Middle frontal gyrus (tissue), 1 donor: ENCODE measurements around the gene NEAT1.
"Not testable (repeated sequence)": the region's sequence is repeated elsewhere in the genome, so short reads cannot be mapped to it uniquely, and the experiment has no call there.

ENCODE experiments used
- DNase-seq: peaks from one replicate; pipeline ENCODE4 v3.0.0-alpha.2; 2015; ENCODE audit warnings: low spot score; ENCODE audit errors: extremely low spot score

Gene NEAT1

DNA sequence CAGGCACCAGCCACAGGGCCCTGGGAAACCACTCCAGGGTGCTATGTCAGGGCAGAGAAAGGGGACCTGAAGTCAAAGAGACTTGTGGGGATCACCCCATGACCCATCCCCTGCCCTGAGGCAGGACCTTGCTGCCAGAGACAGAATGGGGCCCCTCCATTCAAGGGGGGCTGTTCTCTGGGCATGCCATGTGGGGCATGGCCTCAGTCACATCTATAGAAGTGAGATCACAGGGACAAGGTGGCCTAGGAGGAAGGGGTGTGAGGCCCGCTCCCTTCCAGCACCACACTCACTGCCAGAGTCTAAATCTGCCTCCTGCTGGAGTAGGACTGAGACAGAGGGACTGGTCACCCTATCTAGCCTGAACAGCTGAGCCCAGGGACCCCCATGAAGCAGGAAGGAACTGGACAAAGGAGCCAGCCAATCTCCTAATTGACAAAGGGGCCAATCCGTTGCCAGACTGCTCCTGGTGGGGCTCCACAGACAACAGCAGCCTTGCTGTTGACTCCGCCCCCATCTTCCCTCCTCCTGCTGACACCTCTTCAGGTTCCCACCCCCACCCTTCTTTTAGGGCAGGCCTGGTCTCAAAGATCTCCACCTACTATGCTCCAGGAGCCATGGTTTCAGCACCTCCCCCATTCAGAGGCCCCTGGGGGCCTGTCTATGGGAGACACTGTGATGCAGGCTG, 26.0 kb downstream of the NEAT1 start:
- DNase-seq: no peak

DNA sequence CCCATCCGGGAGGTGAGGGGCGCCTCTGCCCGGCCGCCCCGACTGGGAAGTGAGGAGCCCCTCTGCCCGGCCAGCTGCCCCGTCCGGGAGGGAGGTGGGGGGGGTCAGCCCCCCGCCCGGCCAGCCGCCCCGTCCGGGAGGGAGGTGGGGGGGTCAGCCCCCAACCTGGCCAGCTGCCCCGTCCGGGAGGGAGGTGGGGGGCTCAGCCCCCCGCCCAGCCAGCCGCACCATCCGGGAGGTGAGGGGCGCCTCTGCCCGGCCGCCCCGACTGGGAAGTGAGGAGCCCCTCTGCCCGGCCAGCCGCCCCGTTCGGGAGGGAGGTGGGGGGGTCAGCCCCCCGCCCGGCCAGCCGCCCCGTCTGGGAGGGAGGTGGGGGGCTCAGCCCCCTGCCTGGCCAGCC, 28.7 kb downstream of the NEAT1 start:
- not testable (repeated sequence) for DNase-seq

DNA sequence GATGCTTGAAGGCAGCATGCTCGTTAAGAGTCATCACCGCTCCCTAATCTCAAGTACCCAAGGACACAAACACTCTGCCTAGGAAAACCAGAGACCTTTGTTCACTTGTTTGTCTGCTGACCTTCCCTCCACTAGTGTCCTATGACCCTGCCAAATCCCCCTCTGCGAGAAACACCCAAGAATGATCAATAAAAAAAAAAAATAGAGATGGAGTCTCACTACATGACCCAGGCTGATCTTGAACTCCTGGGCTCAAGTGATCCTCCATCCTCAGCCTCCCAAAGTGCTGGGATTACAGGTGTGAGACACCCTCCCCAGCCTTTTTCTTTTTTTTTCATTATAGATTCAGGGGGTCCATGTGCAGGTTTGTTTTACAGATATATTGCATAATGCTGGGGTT, 29.7 kb downstream of the NEAT1 start:
- not testable (repeated sequence) for DNase-seq

DNA sequence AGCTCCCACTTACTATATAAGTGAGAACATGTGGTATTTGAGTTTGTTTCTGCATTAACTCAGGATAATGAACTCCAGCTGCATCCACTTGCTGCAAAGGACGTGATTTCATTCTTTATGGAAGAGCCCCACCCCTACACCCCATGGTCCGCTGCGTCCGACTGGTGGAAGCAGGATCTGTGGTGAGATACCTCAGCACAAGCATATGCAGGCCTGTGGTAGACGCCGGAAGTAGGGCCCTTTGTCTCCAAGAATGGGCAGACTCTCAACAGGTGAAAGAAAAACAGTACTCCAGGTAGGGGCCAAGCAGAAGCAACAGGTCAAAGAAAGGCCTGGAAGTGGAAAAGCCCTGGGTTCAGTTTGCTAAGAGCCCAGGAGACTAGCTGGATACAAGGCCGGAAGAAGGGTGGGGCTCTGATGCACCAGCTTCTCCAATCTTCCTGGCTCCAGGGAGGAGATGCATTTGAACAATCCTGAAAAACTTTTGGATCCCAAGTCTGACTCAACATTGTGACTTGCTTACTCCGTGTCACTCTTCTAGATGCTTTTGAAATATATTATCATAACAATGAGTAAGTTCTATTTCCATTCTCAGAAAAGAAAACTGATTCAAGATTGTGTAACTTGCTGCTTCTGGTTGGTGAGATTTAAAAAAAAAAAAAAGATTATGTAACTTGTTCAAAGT, 30.4 kb downstream of the NEAT1 start:
- no peak for DNase-seq

DNA sequence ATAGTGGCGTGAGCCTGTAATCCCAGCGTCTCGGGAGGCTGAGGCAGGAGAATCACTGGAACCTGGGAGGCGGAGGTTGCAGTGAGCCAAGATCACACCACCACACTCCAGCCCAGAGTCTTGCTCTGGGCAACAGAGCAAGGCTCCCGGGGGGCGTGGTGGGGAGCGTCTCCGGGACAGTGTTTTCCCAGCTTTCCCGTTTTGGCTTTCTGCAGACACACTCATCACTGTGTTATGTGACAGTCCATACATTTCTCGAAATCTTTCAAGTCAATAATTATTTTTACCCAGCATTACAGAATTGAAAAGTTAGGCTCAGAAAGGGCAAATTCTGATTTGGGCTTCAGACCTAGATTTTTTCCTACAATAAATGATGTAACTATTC, 31.7 kb downstream of the NEAT1 start:
- DNase-seq: no peak

DNA sequence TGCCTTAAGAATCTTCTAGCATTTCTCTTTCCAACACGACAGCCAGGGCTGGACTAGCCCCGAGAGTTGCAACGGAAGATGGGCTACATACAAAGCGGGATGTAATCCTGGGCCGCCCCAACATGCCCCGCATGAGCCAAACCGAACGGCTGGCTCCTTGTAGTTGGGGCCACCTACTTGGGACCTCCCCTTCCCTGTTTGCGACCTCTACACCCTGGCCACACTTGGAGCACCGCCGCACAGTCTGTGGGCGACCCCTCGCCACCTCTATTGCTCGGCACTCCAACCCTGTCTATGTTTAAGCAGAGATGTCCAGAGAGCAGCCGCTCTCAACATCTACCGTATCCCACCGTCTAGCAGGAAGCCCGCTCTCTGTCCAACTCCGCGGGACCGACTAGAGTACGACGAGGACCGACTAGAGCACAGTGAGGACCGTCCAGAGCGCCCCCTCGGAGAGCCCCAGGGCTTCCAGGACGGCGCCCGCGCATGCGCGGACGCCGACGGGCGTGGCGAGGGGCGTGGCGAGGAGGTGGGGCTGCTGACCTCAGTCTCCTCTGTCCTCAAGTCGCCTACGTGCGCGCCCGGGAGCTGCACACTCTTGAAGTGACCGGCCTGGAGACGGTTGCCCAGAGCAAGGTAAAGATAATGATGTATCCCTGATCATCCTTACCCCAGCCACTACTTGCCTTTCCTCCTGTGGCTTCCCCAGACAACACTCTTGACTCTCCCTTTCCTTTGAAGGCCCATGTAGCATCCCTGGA, 32.3 kb downstream of the NEAT1 start:
- DNase-seq: peak; percentile 66

DNA sequence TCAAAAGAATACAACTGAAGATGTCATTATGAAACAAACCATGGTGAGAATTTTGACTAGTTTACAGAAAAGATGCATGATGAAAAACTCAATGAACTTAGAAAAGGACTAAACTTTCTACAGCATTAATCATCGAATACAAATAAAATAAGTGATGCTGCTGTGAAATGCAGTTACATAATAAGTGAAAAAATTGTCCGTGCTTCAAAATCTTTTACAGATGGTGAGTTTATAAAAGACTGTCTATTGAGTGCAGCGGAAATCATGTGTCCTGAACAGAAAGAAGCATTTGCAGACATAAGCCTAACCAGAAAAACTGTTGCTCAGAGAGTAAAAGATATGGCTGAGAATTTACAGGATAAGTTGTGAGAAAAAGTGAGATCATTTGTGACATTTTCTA, 33.8 kb downstream of the NEAT1 start:
- DNase-seq: no peak

DNA sequence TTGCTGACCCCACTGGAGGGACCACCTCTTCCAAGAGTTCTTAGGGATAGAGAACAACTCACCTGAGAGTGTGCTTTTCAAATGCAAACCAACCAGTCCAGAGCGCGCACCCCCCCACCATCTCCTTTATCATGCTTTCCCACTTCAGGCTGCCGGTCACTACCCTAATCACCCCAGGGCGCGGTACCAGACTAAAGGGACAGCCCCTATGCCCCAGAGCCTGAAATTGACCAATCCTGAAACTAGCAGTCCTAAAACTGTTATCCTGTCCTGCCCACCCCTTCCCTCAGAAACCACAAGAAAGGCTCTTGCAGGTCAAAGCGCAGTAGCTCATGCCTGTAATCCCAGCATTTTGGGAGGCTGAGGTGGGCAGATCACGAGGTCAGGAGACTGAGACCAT, 37.0 kb downstream of the NEAT1 start:
- DNase-seq: no peak

DNA sequence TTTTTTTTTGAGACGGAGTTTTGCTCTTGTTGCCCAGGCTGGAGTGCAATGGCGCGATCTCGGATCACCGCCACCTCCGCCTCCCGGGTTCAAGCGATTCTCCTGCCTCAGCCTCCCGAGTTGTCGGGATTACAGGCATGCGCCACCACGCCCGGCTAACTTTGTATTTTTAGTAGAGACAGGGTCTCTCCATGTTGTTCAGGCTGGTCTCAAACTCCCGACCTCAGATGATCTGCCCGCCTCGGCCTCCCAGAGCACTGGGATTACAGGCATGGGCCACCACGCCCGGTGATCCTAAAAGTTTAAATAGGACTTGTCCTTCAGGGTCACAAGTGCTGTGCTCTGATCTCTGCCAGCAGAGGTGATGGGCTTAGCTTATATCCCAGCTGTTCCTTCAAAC, 42.9 kb downstream of the NEAT1 start:
- not testable (repeated sequence) for DNase-seq

DNA sequence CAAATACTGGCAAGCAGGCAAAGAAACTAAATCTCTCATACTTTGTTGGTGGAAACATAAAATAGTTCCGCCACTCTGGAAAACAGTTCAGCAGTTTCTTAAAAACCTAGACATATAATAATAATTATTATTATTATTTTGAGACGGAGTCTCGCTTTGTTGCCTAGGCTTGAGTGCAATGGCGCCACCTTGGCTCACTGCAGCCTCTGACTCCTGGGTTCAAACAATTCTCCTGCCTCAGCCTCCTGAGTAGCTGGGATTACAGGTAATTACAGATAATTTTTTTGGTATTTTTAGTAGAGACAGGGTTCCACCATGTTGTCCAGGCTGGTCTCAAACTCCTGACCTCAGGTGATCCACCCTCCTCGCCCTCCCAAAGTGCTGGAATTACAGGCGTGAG, 44.7 kb downstream of the NEAT1 start:
- not testable (repeated sequence) for DNase-seq

DNA sequence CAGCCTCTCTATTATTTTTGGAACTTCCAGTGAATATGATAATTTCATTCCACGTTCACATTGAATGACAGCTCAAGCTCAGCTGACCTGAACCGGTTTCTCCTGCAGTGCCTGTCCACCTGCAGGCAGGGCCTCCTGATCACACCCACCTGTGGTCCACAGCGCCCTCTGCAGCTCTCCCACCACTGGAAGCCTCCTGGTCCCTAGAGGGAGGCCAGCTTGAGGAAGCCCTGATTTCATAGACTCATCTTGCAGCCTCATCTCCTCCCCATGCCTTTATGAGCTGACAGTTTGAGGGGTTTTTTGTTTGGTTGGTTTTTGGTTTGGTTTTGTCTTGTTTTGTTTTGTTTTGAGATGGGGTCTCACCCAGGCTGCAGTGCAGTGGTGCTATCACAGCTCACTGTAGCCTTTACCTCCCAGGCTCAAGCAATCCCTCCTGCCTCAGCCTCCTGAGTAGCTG, 46.3 kb downstream of the NEAT1 start:
- DNase-seq: no peak

DNA sequence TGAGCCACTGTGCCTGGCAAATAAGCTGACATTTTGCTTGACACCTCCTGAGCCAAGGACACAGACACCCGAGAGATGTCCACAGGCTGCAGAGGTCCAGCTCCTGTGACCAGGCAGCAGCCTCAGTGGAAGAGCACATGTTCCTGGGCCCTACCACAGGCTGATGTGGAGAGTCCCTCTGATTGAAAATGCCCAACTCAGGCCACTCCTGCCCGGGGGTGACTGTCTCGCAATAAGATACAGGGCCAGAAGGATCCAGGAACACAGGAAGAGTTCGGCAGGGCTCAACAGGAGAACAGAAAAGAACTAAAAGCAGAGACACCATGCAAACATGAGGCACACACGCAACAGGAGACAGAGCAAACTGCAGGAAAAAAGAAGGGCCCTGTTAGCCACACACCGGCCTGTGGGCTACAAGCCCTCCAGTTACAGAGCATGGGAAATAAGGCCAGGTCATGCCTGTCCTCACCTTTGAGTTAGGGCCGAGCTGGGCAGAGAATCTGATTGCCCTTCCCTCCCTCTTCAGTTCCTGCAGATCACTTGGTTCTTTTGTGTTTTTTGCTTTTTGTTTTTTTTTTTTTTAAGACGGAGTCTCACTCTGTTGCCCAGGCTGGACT, 47.9 kb downstream of the NEAT1 start:
- DNase-seq: no peak

DNA sequence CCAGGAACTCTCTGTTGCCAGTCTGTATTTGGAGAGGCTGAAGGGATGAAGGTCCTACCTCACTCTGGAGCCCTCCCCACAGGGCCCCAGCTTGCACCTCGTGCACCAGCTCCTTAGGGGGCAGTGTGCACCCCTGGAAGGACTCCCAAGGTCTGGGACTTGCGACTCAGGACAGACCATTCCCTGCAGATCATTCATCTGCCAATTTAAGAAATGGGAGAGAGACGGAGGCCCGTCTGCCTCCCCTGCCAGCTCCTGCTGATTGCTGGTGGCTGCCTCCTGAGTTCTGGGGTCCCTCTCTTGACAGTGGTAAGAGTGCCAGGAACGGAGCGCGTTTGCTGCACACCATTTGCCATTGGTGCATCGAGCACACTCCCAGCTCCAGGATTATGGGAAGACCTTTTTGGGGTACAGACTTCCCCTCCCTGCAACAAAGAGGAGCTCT, 48.9 kb downstream of the NEAT1 start:
- DNase-seq: no peak

DNA sequence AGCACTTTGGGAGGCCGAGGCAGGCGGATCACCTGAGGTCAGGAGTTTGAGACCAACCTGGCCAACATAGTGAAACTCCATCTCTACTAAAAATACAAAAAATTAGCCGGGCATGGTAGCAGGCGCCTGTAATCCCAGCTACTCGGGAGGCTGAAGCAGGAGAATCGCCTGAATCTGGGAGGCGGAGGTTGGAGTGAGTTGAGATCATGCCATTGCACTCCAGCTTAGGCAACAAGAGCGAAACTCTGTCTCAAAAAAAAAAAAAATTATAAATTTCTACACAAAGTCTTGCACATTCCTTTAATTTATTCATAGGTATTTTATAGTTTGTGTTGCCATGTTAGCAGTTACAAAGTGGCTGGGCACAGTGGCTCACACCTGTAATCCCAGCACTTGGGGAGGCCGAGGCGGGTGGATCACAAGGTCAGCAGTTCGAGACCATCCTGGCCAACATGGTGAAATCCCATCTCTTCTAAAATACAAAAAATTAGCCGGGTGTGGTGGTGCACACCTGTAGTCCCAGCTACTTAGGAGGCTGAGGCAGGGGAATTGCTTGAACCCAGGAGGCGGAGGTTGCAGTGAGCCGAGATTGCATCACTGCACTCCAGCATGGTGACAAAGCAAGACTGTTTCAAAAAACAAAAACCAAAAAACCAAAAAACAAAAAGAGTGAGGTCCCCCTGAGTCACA, 50.1 kb downstream of the NEAT1 start:
- not testable (repeated sequence) for DNase-seq

DNA sequence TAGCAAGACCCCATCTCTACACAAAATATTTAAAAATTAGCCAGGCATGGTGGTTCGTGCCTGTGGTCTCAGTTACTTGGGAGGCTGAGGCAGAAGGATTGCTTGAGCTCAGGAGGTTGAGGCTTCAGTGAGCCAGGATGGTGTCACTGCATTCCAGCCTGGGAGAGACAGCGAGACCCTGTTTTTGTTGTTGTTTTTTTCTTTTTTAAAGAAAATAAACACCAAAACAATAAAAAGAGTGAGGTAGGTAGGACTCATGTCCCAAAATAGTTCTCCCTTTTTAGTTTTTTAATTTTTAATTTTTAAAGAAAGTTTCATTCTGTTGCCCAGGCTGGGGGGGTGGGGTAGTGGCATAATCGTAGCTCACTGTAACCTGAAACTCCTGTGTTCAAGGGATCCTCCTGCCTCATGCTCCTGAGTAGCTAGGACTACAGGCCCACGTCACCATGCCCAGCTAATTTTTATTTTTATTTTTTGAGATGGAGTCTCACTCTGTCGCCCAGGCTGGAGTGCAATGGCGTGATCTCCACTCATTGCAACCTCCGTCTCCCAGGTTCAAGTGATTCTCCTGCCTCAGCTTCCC, 50.8 kb downstream of the NEAT1 start:
- DNase-seq: no peak

DNA sequence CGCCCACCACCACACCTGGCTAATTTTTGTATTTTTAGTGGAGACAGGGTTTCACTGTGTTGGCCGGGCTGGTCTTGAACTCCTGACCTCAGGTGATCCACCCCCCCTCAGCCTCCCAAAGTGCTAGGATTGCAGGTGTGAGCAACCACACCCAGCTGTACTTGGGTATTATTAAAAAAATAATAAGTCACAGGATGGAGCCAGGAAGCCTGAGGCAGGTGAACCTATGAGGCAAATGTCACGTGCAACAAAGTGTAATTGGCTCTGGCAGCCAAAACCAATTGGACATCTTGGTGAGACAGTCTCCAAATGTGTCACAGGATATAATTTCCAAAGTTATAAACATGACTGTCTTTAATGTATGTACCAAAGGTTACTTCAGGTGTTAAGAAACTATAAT, 52.3 kb downstream of the NEAT1 start:
- no peak for DNase-seq

DNA sequence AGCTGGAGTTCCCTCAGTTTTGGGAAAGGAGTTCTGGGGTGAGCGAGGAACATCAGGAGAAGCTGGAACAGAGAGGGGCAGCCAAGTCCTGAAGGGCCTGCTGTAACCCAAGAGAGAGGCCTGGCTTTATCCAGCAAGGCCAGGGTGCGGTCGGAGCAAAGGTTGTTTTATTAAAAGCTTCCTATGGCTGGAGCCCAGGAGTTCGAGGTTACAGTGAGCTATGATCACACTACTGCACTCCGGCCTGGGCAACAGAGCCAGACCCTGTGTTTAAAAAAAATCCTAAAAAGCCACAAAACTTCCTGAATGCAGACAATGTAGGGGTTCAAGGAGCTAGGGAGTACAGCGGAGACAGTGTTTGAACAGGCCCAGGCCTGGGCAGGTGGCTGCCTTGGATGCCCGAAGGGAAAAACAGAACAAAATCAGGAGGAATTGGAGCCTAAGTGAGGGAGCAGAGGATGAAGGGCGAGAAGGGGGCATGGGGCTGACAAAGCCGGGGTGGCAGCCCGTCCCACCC, 54.1 kb downstream of the NEAT1 start:
- DNase-seq: no peak

DNA sequence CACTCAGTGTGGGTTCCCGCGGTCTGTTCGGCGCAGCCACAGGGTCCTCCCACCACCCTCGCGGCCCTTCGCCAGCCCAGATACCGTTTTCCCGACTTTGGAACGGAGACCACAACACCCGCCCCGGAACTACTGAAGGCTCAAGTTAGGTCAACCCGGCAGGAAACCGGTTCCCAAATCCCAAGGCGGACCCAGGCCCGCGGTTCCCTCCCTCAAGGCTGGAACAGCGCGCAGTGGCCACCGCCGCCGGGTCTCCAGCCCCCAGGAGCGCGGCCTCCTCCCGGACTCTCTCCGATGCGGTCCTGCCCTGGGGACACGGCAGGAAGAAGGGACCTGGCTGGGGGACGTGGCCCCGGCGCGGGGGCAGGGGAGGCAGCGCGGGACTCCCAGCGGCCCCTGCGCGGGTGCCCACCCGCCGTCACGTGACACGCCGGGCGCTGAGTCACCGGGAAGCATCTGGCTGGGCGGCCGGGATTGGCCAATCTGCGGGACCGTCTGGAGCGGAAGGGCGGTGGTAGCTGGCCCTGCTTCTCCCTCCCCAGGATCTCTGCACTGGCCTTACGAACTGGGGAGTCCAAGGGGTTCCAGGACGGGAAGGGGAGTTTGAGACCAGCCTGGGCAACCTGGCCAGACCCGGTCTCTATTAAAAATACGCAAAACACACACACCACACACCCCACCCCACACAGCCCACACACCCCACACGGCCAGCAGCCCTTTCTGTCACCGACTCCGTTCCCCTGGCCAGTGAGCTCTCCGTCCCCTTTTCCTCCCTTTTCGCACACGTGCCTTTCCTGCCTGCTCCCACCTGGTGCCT, 54.8 kb downstream of the NEAT1 start:
- DNase-seq: peak; percentile 95

DNA sequence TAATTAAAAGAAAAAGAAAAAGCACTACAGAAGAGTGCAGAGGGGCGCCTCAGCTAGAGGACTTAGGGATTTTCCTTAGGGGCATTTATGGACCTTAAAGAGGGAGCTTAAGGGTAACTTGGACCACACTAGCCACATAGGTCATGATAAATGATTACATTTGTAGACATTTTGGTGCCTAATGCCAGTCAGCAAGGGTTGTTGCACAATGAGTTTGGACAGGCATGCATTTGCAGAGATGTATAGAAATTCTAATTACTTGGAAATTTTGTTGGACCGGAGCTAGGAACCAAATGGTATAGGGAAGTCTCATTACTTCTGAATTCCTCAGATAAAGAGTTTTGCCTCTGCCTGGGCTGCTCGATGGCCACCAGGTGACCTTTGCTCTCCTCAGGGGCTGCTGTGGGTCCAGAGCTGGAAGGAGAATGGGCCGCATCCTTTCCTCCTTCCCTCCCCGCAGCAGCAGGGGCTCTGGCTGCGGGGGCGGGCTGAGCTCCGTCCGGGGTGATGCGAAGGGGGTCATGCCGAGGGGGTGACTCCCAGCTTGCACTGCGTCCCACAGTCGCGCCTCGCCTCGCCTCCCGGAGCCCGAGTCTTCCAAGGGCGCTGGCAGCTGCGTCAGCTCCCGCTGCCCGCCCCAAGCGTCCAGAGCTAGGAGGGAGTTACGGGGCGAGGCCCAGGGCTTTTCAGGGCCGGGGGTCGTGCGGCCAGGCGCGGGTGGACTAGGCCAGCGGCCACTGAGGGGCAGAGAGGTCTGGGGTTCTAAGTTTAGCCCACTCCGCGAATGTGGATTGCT, 56.0 kb downstream of the NEAT1 start:
- DNase-seq: no peak
